GM12891 (cell line): Measurements from ENCODE around the gene TLX2.

Experiments used
- POLR2A ChIP-seq: IDR thresholded peaks from 2 replicates; pipeline ENCODE4 v1.6.1; 2011; ENCODE audit warnings: low read depth, low read length, control low read depth
- POLR2AphosphoS5 ChIP-seq: IDR thresholded peaks from 2 replicates; pipeline ENCODE4 v1.6.1; 2011; ENCODE audit warnings: low read depth, low read length, control low read depth
- SPI1 ChIP-seq: IDR thresholded peaks from 2 replicates; pipeline ENCODE4 v1.6.1; 2011; ENCODE audit warnings: low read depth, low read length, control low read depth
- TAF1 ChIP-seq: IDR thresholded peaks from 2 replicates; pipeline ENCODE4 v1.6.1; 2011; ENCODE audit warnings: low read depth, low read length, control low read depth

DNA sequence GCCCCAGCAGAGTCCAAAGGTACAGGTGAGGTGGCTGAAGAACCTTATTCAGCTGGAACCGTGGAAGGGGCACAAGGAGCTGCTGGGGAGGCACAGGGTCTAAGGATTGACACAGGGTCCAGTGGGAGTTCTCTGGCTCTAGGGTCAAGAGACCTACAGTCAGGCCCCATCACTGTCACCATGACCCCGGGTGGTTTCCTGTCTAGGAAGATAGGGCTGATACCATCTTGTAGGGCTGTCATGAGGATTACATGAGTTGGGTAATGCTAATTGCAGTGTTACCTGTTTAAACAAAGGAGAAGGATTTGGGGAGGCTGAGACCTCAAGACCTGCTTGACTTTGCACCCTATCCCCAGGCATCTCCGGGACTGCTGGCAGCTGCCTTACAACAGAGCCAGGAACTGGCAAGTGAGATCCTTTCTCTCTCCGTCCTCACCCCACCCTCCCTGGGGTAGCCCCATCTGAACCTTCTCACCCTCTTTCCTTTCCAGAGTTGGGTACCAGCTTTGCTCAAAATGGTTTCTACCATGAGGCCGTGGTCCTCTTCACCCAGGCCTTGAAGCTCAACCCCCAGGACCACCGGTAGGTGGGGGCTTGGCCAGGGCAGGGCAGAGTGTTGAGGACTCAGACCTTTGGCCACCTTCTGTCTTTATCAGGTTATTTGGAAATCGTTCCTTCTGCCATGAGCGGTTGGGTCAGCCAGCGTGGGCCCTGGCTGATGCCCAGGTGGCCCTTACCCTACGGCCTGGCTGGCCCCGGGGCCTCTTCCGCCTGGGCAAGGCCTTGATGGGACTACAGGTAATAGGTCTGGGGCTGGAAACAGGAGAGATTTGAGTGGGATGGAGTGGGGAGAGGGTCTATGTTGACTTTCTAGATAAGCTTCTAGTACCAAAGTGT is 22.4 kb upstream of the TLX2 start:
- TF ChIP-seq POLR2AphosphoS5 (no peak), POLR2A (no peak), TAF1 (no peak), SPI1 (no peak)
